Lung (tissue), 12 donors: ENCODE measurements around the gene C2orf76. TPM values are rescaled to one million over a fixed set of nuclear protein-coding genes. Genes with fewer than 3 reads are reported as not detected.

ENCODE experiments used
- ATAC-seq: fragments of 200-7000 bp; cut with Tn5 transposase; one replicate; pipeline ENCODE4 v1.9.1; 2020; ENCODE audit warnings: moderate number of reproducible peaks; ENCODE audit not compliant: insufficient read depth, low FRiP score
- DNase-seq, 3 donors: peaks; one replicate each; pipeline ENCODE4 v3.0.0-alpha.2; 2013 to 2017
- H3K27ac ChIP-seq, 2 donors: one replicate each; pipeline ENCODE4 v1.5.1; 2013; ENCODE audit warnings: mild to moderate bottlenecking in 2 of 2, moderate library complexity in 2 of 2, control low read depth in 1 of 2, inconsistent platforms in 1 of 2, low read depth in 1 of 2, low read length in 1 of 2
- H3K27me3 ChIP-seq, 3 donors: one replicate each; pipeline ENCODE4 v1.5.1; 2013; ENCODE audit warnings: low read length in 2 of 3; ENCODE audit not compliant: control insufficient read depth in 3 of 3, insufficient read depth in 3 of 3
- H3K36me3 ChIP-seq, 4 donors: one replicate each; pipeline ENCODE4 v1.5.1; 2013; ENCODE audit warnings: low read length in 4 of 4, mild to moderate bottlenecking in 1 of 4, moderate library complexity in 1 of 4; ENCODE audit not compliant: control insufficient read depth in 4 of 4, insufficient read depth in 4 of 4
- H3K4me1 ChIP-seq, 5 donors: one replicate each; pipeline ENCODE4 v1.5.1; 2013; ENCODE audit warnings: low read length in 5 of 5, mild to moderate bottlenecking in 2 of 5, moderate library complexity in 1 of 5; ENCODE audit not compliant: control insufficient read depth in 5 of 5, insufficient read depth in 5 of 5
- H3K4me3 ChIP-seq: one replicate; pipeline ENCODE4 v1.5.1; 2013; ENCODE audit warnings: mild to moderate bottlenecking, control low read depth, moderate library complexity
- H3K9ac ChIP-seq, 2 donors: one replicate each; pipeline ENCODE4 v1.5.1; 2013; ENCODE audit warnings: low read length in 2 of 2, control low read depth in 1 of 2; ENCODE audit not compliant: insufficient read depth in 1 of 2
- H3K9me3 ChIP-seq, 4 donors: one replicate each; pipeline ENCODE4 v1.5.1; 2013; ENCODE audit warnings: low read length in 3 of 4, mild to moderate bottlenecking in 1 of 4, moderate library complexity in 1 of 4; ENCODE audit not compliant: control insufficient read depth in 4 of 4, insufficient read depth in 3 of 4
- CTCF ChIP-seq: IDR thresholded peaks from 2 replicates; pipeline ENCODE4 v1.5.1; 2012; ENCODE audit warnings: mild to moderate bottlenecking; ENCODE audit errors: control extremely low read depth, extremely low read depth
- WGBS, 2 donors: extraction: QIAGEN DNeasy Blood & Tissue Kit; methylation state at CpG; one replicate each; pipeline ENCODE4 v1.1.7; 2013; 5-methylcytosine and 5-hydroxymethylcytosine counted together
- polyA plus RNA-seq, 2 donors: library from polyadenylated mRNA; stranded (reverse); fragments of 200-250 nt; gene quantifications; one replicate each; pipeline ENCODE4 v1.2.1, GENCODE V29; 2013
- total RNA-seq, 2 donors: library from RNA; depleted of rRNA in 1 of 2; stranded (reverse); fragments of >200 nt in 1 of 2; gene quantifications; one replicate each; pipeline ENCODE4 v1.2.1, GENCODE V29; 2014 to 2021
- donor health status: control.
- donor health status: control.
- donor health status: Bipolar disorder and iron deficiency.
- donor health status: healthy.
- donor health status: DM: yes; HTN: yes; CAD: no.

C2orf76 gene
- total and polyA plus RNA-seq, 4 donors, result 9.1 to 24.6 (median 17.3) TPM

- ATAC-seq (no peak), DNase-seq (no peak)
- Histone ChIP-seq H3K9me3 (no peaks in the 10 kb centered on the region), H3K36me3 (peaks cover 0 to 5% (median 0%) of the 10 kb centered on the region in 4 donors), H3K4me3 (no peak overlapping the region), H3K27me3 (no peaks in the 10 kb centered on the region), H3K27ac (no peak overlapping the region), H3K4me1 (no peaks in the 10 kb centered on the region), H3K9ac (no peak overlapping the region)
- 96 to 97% methylated on average over 2 of the region's 2 CpGs for WGBS, 2 donors
- TF ChIP-seq CTCF, result no peak
These were observed 32.8 kb downstream of the C2orf76 start for GRCh38 chr2:119333833-119334232.

- WGBS, 2 donors, result 70 to 77% methylated on average over 3 of the region's 3 CpGs
- Histone ChIP-seq H3K9ac (no peak overlapping the region), H3K27me3 (no peaks in the 10 kb centered on the region), H3K27ac (no peak overlapping the region), H3K4me3 (no peak overlapping the region), H3K4me1 (no peaks in the 10 kb centered on the region), H3K9me3 (no peaks in the 10 kb centered on the region), H3K36me3 (peaks cover 0 to under 1% (median 0%) of the 10 kb centered on the region in 4 donors)
- DNase-seq (no peak), ATAC-seq (no peak)
- no peak for TF ChIP-seq CTCF
These were observed 33.3 kb downstream of the C2orf76 start for GRCh38 chr2:119333360-119333759.

GRCh38 chr2:119332953-119333352 is 33.7 kb downstream of the C2orf76 start:
- WGBS, 2 donors, result 87 to 96% methylated on average over 6 of the region's 6 CpGs
- Histone ChIP-seq H3K9me3 (no peaks in the 10 kb centered on the region), H3K36me3 (no peaks in the 10 kb centered on the region), H3K9ac (no peak overlapping the region), H3K27ac (no peak overlapping the region), H3K4me1 (no peaks in the 10 kb centered on the region), H3K4me3 (no peak overlapping the region), H3K27me3 (no peaks in the 10 kb centered on the region)
- no peak for ATAC-seq
- TF ChIP-seq CTCF, result no peak
- DNase-seq, result no peak

GRCh38 chr2:119327431-119327830 is 39.2 kb downstream of the C2orf76 start:
- no peak overlapping the region for H3K9ac ChIP-seq
- H3K9me3 ChIP-seq, result no peaks in the 10 kb centered on the region
- no peak overlapping the region for H3K4me3 ChIP-seq
- no peak overlapping the region for H3K27ac ChIP-seq
- 92 to 93% methylated on average over 6 of the region's 6 CpGs for WGBS, 2 donors
- no peaks in the 10 kb centered on the region for H3K36me3 ChIP-seq
- no peaks in the 10 kb centered on the region for H3K4me1 ChIP-seq
- no peak for DNase-seq
- ATAC-seq, result no peak
- no peaks in the 10 kb centered on the region for H3K27me3 ChIP-seq
- TF ChIP-seq CTCF, result no peak
